Fibroblast of lung (primary cell): ENCODE measurements around the gene ACADM.

Source experiments
- EZH2 ChIP-seq: IDR thresholded peaks from 2 replicates; pipeline ENCODE4 v1.5.1; 2012; ENCODE audit warnings: low read length, control low read depth, mild to moderate bottlenecking; ENCODE audit errors: missing control alignments
- TF ChIP-seq, protein P1 (sequence below), 2 donors: IDR thresholded peaks in 1 of 2; conservative IDR thresholded peaks in 1 of 2; 1 replicate in 1 of 2; 2 replicates in 1 of 2; pipeline ENCODE4 v1.5.1; 2011 to 2012; ENCODE audit warnings: low read length in 2 of 2, control low read depth in 1 of 2, inconsistent platforms in 1 of 2, low read depth in 1 of 2, mild to moderate bottlenecking in 1 of 2

DNA sequence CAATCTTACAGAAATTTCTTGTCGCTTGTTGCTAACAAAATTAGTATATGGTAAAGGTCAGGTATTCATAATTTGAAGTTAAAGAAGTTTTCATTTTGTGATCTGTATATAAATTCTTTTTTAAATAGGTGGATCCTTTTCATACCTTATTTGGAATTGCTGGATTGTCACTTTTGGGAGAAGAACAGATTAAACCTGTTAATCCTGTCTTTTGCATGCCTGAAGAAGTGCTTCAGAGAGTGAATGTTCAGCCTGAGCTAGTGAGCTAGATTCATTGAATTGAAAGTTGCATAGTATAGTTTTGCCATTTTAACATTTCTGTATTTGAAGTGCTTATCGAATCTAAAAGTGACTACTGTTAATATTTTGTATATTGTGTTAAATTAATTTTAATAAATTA is 69.9 kb downstream of the ACADM start:
- TF ChIP-seq, protein P1, sequence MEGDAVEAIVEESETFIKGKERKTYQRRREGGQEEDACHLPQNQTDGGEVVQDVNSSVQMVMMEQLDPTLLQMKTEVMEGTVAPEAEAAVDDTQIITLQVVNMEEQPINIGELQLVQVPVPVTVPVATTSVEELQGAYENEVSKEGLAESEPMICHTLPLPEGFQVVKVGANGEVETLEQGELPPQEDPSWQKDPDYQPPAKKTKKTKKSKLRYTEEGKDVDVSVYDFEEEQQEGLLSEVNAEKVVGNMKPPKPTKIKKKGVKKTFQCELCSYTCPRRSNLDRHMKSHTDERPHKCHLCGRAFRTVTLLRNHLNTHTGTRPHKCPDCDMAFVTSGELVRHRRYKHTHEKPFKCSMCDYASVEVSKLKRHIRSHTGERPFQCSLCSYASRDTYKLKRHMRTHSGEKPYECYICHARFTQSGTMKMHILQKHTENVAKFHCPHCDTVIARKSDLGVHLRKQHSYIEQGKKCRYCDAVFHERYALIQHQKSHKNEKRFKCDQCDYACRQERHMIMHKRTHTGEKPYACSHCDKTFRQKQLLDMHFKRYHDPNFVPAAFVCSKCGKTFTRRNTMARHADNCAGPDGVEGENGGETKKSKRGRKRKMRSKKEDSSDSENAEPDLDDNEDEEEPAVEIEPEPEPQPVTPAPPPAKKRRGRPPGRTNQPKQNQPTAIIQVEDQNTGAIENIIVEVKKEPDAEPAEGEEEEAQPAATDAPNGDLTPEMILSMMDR (conservative IDR thresholded peaks at IDR 0.05 in 1 of 2, IDR thresholded peaks at IDR 0.05 in 1 of 2; ENCODE audit: low read depth in 1 of 2, low read length in 2 of 2): no peak
- no peak for TF ChIP-seq EZH2
